Kidney (tissue), 14 donors: Measurements from ENCODE around the gene PPM1G. TPM values are rescaled to one million over a fixed set of nuclear protein-coding genes. Genes with fewer than 3 reads are reported as not detected.
"Not testable (repeated sequence)": the region's sequence is repeated elsewhere in the genome, so short reads cannot be mapped to it uniquely, and the experiment has no call there.

Experiments
- DNase-seq, 5 donors: peaks; one replicate each; pipeline ENCODE4 v3.0.0-alpha.2; 2013 to 2020
- FAIRE-seq: peaks from 2 replicates; lab custom pipeline; 2012; peaks lifted over from hg19 to GRCh38; lab: Jason Lieb, UNC
- H3K27ac ChIP-seq, 2 donors: one replicate each; pipeline ENCODE4 v1.7.0; 2013; ENCODE audit warnings: low read depth in 2 of 2, low read length in 2 of 2, inconsistent platforms in 1 of 2
- H3K27me3 ChIP-seq: one replicate; pipeline ENCODE4 v1.7.1; 2013; ENCODE audit warnings: low read length, inconsistent platforms; ENCODE audit not compliant: control insufficient read depth, insufficient read depth
- H3K36me3 ChIP-seq, 3 donors: one replicate each; pipeline versions ENCODE4 v1.7.0 to v1.7.1; 2013; ENCODE audit warnings: low read length in 3 of 3, control low read depth in 1 of 3, inconsistent platforms in 1 of 3; ENCODE audit not compliant: insufficient read depth in 3 of 3, control insufficient read depth in 2 of 3
- H3K4me1 ChIP-seq, 3 donors: one replicate each; pipeline versions ENCODE4 v1.7.0 to v1.7.1; 2013; ENCODE audit warnings: low read length in 3 of 3, inconsistent platforms in 1 of 3, low read depth in 1 of 3; ENCODE audit not compliant: control insufficient read depth in 2 of 3, insufficient read depth in 2 of 3
- H3K4me3 ChIP-seq, 3 donors: one replicate each; pipeline versions ENCODE4 v1.7.0 to v1.8.1; 2013; ENCODE audit warnings: low read length in 3 of 3, control low read depth in 1 of 3, inconsistent platforms in 1 of 3
- H3K9ac ChIP-seq, 3 donors: one replicate each; pipeline versions ENCODE4 v1.7.0 to v1.7.1; 2013; ENCODE audit warnings: low read length in 3 of 3, control low read depth in 1 of 3, inconsistent platforms in 1 of 3
- H3K9me3 ChIP-seq, 3 donors: one replicate each; pipeline versions ENCODE4 v1.7.0 to v1.7.1; 2013; ENCODE audit warnings: low read length in 3 of 3, control low read depth in 1 of 3, inconsistent platforms in 1 of 3; ENCODE audit not compliant: control insufficient read depth in 2 of 3, insufficient read depth in 1 of 3
- intact Hi-C: fragments of 100-400 bp; cut with DNase I; formaldehyde crosslinking; loops from one replicate; pipeline ENCODE4 v1.11.1; 2022
- polyA plus RNA-seq: library from polyadenylated mRNA; stranded (reverse); fragments of 350-450 nt; fragmentation: Illumina TruSeq; extraction: RNeasy Lipid Tissue Mini Kit (QIAGEN cat#74804); gene quantifications from one replicate; pipeline ENCODE4 v1.2.3, GENCODE V29; 2014; ENCODE audit warnings: low read depth, low replicate concordance; ENCODE audit not compliant: insufficient read depth
- total RNA-seq: library from RNA; stranded (reverse); fragmentation: NEBNext Ultra II Directional; extraction: Animal tissue kit (Norgen Biotek cat#: 25700); gene quantifications from one replicate; pipeline ENCODE4 v1.2.1, GENCODE V29; 2021
- TF ChIP-seq, protein P1 (sequence below): IDR thresholded peaks from 3 replicates; pipeline ENCODE4 v1.5.1; 2012; ENCODE audit warnings: mild to moderate bottlenecking, moderate library complexity, borderline replicate concordance; ENCODE audit not compliant: insufficient read depth; ENCODE audit errors: extremely low read depth
- donor health status: control.
- donor health status: control.
- donor health status: control.
- donor health status: control.
- donor health status: control.
- donor health status: DM: yes; HTN: yes; CAD: no.
- donor health status: Normal renal cell carcinoma (clear cell type).

Gene PPM1G
- total and polyA plus RNA-seq, 2 donors from 2014 or later, result 50.7 to 60.7 TPM

DNA sequence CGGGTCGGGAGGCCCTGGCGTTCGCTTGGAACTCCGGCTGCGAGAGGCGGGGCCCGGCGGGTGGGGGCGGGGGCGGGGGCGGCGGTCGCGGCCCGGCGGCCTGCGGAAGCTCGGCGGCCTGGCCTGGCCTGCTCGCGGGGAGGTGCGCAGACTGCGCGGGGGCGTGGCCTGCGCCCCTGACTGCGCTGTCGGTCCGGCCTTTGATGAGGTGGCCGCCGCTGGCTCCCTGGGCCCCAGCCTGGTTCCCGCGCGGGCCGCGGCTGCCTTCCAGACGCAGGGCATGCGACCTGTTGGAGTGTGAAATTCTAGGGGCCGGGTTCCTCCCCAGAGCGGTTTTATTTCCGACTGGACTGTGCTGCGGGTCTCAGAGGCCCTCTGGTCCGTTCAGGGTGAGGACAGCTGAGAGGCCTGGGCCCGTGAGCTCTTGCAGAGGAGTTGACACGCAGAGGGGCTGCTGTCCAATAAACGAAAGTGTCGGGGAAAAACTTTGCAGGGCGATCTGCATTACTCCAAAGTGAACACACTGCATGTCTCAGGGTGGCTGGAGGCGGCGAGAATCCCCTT lies 19.7 kb upstream of the PPM1G start:
- Histone ChIP-seq H3K9me3 (no peaks in the 10 kb centered on the region), H3K27ac (peak overlapping the region; percentile 93 to 95), H3K4me1 (peaks cover 0 to 12% (median 10%) of the 10 kb centered on the region in 3 donors), H3K36me3 (peaks cover 6 to 15% (median 9%) of the 10 kb centered on the region in 3 donors), H3K4me3 (peak overlapping the region; percentile 64 to 92 (median 82)), H3K9ac (peak overlapping the region; percentile 21 to 85 (median 81)), H3K27me3 (no peaks in the 10 kb centered on the region)
- no peak for FAIRE-seq
- intact Hi-C loops, result no loop called here
- DNase-seq, result peak; percentile 91 to 95 (median 93)
- TF ChIP-seq, protein P1, sequence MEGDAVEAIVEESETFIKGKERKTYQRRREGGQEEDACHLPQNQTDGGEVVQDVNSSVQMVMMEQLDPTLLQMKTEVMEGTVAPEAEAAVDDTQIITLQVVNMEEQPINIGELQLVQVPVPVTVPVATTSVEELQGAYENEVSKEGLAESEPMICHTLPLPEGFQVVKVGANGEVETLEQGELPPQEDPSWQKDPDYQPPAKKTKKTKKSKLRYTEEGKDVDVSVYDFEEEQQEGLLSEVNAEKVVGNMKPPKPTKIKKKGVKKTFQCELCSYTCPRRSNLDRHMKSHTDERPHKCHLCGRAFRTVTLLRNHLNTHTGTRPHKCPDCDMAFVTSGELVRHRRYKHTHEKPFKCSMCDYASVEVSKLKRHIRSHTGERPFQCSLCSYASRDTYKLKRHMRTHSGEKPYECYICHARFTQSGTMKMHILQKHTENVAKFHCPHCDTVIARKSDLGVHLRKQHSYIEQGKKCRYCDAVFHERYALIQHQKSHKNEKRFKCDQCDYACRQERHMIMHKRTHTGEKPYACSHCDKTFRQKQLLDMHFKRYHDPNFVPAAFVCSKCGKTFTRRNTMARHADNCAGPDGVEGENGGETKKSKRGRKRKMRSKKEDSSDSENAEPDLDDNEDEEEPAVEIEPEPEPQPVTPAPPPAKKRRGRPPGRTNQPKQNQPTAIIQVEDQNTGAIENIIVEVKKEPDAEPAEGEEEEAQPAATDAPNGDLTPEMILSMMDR, result no peak

DNA sequence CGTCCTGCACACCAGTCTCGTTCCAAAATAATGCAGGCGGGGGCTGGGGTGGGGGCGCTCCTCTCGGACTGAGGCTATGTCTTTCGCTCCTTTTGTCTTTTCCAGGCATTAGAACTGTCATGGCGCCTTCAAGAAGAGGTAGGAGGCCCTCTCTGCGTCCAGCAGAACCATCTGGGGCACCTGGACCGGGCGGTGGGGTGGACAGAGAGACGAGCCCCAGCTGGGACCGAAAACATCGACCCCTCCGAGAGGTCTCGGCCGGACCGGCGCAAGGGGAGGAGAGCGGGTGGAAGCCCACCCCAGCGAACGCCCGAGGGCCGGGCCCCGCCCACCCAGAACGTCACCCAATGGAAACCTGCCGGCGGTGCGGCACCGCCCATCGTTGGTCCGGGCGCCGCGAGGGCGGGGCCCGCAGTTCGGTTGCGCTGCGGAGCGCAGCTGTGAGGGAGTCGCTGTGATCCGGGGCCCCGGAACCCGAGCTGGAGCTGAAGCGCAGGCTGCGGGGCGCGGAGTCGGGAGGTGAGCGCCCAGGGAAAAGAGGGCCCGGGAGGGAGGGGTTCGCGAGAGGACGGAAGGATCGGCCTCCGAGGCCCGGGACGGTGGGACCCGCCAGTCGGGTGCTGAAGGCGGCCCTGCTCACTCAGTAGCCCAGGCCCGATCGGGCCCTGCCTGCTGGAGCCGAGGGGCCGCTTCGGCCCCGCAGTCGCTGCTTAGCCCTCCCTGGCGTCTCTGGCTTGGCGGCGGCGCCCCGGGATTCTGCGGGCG lies 19.0 kb upstream of the PPM1G start, which contains the start of gene NRBP1:
Gene NRBP1, plus strand, starts transcription at position 419 of the 765 bp plus-strand sequence. CDS start 4,643 bp downstream, outside the sequence.
- FAIRE-seq, result no peak
- H3K4me3 ChIP-seq, result peak within 1 kb of the TSS; percentile 76 to 92 (median 82)
- peaks cover 0 to 12% (median 10%) of the 10 kb centered on the region in 3 donors for H3K4me1 ChIP-seq
- intact Hi-C loops, result no loop called here
- H3K9me3 ChIP-seq, result no peaks in the 10 kb centered on the region
- peak within 1 kb of the TSS; percentile 56 to 85 (median 81) for H3K9ac ChIP-seq
- no peaks in the 10 kb centered on the region for H3K27me3 ChIP-seq
- TF ChIP-seq, protein P1, result no peak
- H3K27ac ChIP-seq, result peak within 1 kb of the TSS; percentile 94 to 95
- DNase-seq, result peak; percentile 95 to 98 (median 97)
- peaks cover 0 to 8% (median 2%) of the 10 kb centered on the region in 3 donors for H3K36me3 ChIP-seq

- Histone ChIP-seq H3K27me3 (no peaks in the 10 kb centered on the region), H3K27ac (peak overlapping the region; percentile 94 to 95), H3K4me1 (peaks cover 0 to 12% (median 10%) of the 10 kb centered on the region in 3 donors), H3K4me3 (peak overlapping the region; percentile 76 to 85 (median 82)), H3K36me3 (peaks cover 0 to 2% (median 0%) of the 10 kb centered on the region in 3 donors), H3K9me3 (no peaks in the 10 kb centered on the region), H3K9ac (peak overlapping the region; percentile 56 to 81 (median 72))
- TF ChIP-seq, protein P1, result no peak
- intact Hi-C loops, result no loop called here
- DNase-seq (peak in 1 of 5 donors; percentile 22), FAIRE-seq (no peak)
These were observed 18.4 kb upstream of the PPM1G start for GRCh38 chr2:27427863-27428212.

- H3K4me1 ChIP-seq, H3K36me3 ChIP-seq, H3K27me3 ChIP-seq, H3K27ac ChIP-seq, H3K9ac ChIP-seq, intact Hi-C loops, H3K9me3 ChIP-seq, DNase-seq, FAIRE-seq, H3K4me3 ChIP-seq: not testable (repeated sequence)
These were observed 15.6 kb upstream of the PPM1G start for GRCh38 chr2:27425039-27425438.
